ENCODE results near the gene HACL1.
"Not testable (repeated sequence)": the region's sequence is repeated elsewhere in the genome, so short reads cannot be mapped to it uniquely, and the experiment has no call there.

The HACL1 gene

GRCh38 chr3:15538345-15538744, 63.0 kb downstream of the HACL1 start:
- no peak overlapping the region for H3K4me3 ChIP-seq (ENCODE audit: low read length)
- no peak for DNase-seq (ENCODE audit: low read depth, low spot score)

GRCh38 chr3:15536856-15537255, 64.5 kb downstream of the HACL1 start:
- H3K4me3 ChIP-seq (ENCODE audit: low read length), result no peak overlapping the region
- DNase-seq (ENCODE audit: low read depth, low spot score), result no peak

GRCh38 chr3:15535732-15536131, 65.6 kb downstream of the HACL1 start:
- no peak overlapping the region for H3K4me3 ChIP-seq (ENCODE audit: low read length)
- no peak for DNase-seq (ENCODE audit: low read depth, low spot score)

GRCh38 chr3:15532614-15533013, 68.8 kb downstream of the HACL1 start:
- not testable (repeated sequence) for H3K4me3 ChIP-seq (ENCODE audit: low read length); DNase-seq (ENCODE audit: low read depth, low spot score)

- no peak overlapping the region for H3K4me3 ChIP-seq (ENCODE audit: low read length)
- no peak for DNase-seq (ENCODE audit: low read depth, low spot score)
Measured at GRCh38 chr3:15531346-15531745, 70.0 kb downstream of the HACL1 start.

- no peak overlapping the region for H3K4me3 ChIP-seq (ENCODE audit: low read length)
- DNase-seq (ENCODE audit: low read depth, low spot score), result no peak
Measured at GRCh38 chr3:15528854-15529537, 72.4 kb downstream of the HACL1 start.

GRCh38 chr3:15527031-15527459, 74.3 kb downstream of the HACL1 start:
- DNase-seq (ENCODE audit: low read depth, low spot score), result no peak
- H3K4me3 ChIP-seq (ENCODE audit: low read length), result no peak overlapping the region

GRCh38 chr3:15525790-15526189, 75.6 kb downstream of the HACL1 start:
- no peak overlapping the region for H3K4me3 ChIP-seq (ENCODE audit: low read length)
- no peak for DNase-seq (ENCODE audit: low read depth, low spot score)

GRCh38 chr3:15523660-15524417, 77.5 kb downstream of the HACL1 start:
- H3K4me3 ChIP-seq (ENCODE audit: low read length), result no peak overlapping the region
- DNase-seq (ENCODE audit: low read depth, low spot score), result no peak

- no peak for DNase-seq (ENCODE audit: low read depth, low spot score)
- H3K4me3 ChIP-seq (ENCODE audit: low read length), result no peak overlapping the region
Measured at GRCh38 chr3:15522016-15522415, 79.4 kb downstream of the HACL1 start.

- DNase-seq (ENCODE audit: low read depth, low spot score), result no peak
- no peak within 1 kb of the TSS for H3K4me3 ChIP-seq (ENCODE audit: low read length)
Measured at GRCh38 chr3:15521573-15521965, 79.8 kb downstream of the HACL1 start, which contains the start of gene COLQ. Gene COLQ, minus strand, starts transcription at chr3:15521706. Its CDS starts 81 bp downstream, at chr3:15521625.

- no peak for DNase-seq (ENCODE audit: low read depth, low spot score)
- no peak overlapping the region for H3K4me3 ChIP-seq (ENCODE audit: low read length)
Measured at GRCh38 chr3:15520804-15521572, 80.4 kb downstream of the HACL1 start.

- H3K4me3 ChIP-seq (ENCODE audit: low read length), result no peak overlapping the region
- DNase-seq (ENCODE audit: low read depth, low spot score), result no peak
Measured at GRCh38 chr3:15520185-15520584, 81.2 kb downstream of the HACL1 start.

- no peak for DNase-seq (ENCODE audit: low read depth, low spot score)
- H3K4me3 ChIP-seq (ENCODE audit: low read length), result no peak overlapping the region
Measured at GRCh38 chr3:15519096-15519495, 82.3 kb downstream of the HACL1 start.

GRCh38 chr3:15514663-15515340, 86.6 kb downstream of the HACL1 start:
- no peak for DNase-seq (ENCODE audit: low read depth, low spot score)
- no peak overlapping the region for H3K4me3 ChIP-seq (ENCODE audit: low read length)

GRCh38 chr3:15513810-15514662, 87.3 kb downstream of the HACL1 start:
- DNase-seq (ENCODE audit: low read depth, low spot score), result no peak
- no peak overlapping the region for H3K4me3 ChIP-seq (ENCODE audit: low read length)

- H3K4me3 ChIP-seq (ENCODE audit: low read length), result no peak overlapping the region
- DNase-seq (ENCODE audit: low read depth, low spot score), result no peak
Measured at GRCh38 chr3:15513116-15513515, 88.3 kb downstream of the HACL1 start.

GRCh38 chr3:15512166-15512565, 89.2 kb downstream of the HACL1 start:
- DNase-seq (ENCODE audit: low read depth, low spot score), result no peak
- no peak overlapping the region for H3K4me3 ChIP-seq (ENCODE audit: low read length)

- H3K4me3 ChIP-seq (ENCODE audit: low read length), result no peak overlapping the region
- DNase-seq (ENCODE audit: low read depth, low spot score), result no peak
Measured at GRCh38 chr3:15511156-15511555, 90.2 kb downstream of the HACL1 start.
